ENCODE data around the gene THBS3. TPM values are rescaled to one million over a fixed set of nuclear protein-coding genes. Genes with fewer than 3 reads are reported as not detected.
"Not testable (repeated sequence)": the region's sequence is repeated elsewhere in the genome, so short reads cannot be mapped to it uniquely, and the experiment has no call there.

The THBS3 gene
- polyA plus RNA-seq, 1 donor (not counting 4 experiments of a cell fraction or from before 2014, with no cell fraction given) = 16.2 TPM

GRCh38 chr1:155169541-155169940 is 38.2 kb downstream of the THBS3 start:
- dilution Hi-C loops (cut with MboI; ENCODE audit: extremely low pct_ligation_motif_present, low sequenced_read_pairs) = no loop called here
- Histone ChIP-seq H3K27me3 (ENCODE audit: control insufficient read depth, extremely low read depth, insufficient read depth, low read length) (no peaks in the 10 kb centered on the region), H4K20me1 (ENCODE audit: control insufficient read depth, extremely low read depth, insufficient read depth, low read length) (no peaks in the 10 kb centered on the region), H3K9ac (ENCODE audit: control insufficient read depth, extremely low read depth, insufficient read depth, low read length) (no peak overlapping the region), H3K4me1 (ENCODE audit: control insufficient read depth, extremely low read depth, insufficient read depth, low read length) (peaks cover 18% of the 10 kb centered on the region), H3K27ac (ENCODE audit: control insufficient read depth, insufficient read depth, low read length) (no peak overlapping the region), H3K9me1 (ENCODE audit: control insufficient read depth, extremely low read depth, insufficient read depth, low read length) (no peaks in the 10 kb centered on the region), H3K9me3 (ENCODE audit: control insufficient read depth, low read depth, low read length) (no peaks in the 10 kb centered on the region), H3K79me2 (ENCODE audit: control insufficient read depth, insufficient read depth, low read length) (peaks cover 16% of the 10 kb centered on the region), H2AFZ (ENCODE audit: control insufficient read depth, low read length) (no peak overlapping the region), H3K36me3 (ENCODE audit: control insufficient read depth in 2 of 2, extremely low read depth in 1 of 2, insufficient read depth in 2 of 2, low read length in 2 of 2) (peaks cover 9 to 12% of the 10 kb centered on the region in 2 experiments), H3K4me2 (ENCODE audit: control insufficient read depth, extremely low read depth, insufficient read depth, low read depth, low read length) (no peak overlapping the region), H3K4me3 (ENCODE audit: control insufficient read depth in 2 of 3, extremely low read depth in 1 of 3, insufficient read depth in 2 of 3, low read depth in 1 of 3, low read length in 3 of 3) (no peak overlapping the region)
- DNase-seq (ENCODE audit: low read depth, low spot score) (no peak), FAIRE-seq (no peak)
- TF ChIP-seq CTCF (optimal IDR thresholded peaks at IDR 0.05 in 1 of 3, IDR thresholded peaks at IDR 0.05 in 1 of 3, conservative IDR thresholded peaks at IDR 0.05 in 1 of 3; ENCODE audit: extremely low read depth in 1 of 3, insufficient read depth in 2 of 3, low read length in 3 of 3) = no peak
- TF ChIP-seq EZH2 (IDR thresholded peaks at IDR 0.05; ENCODE audit: low read length) = no peak

GRCh38 chr1:155168456-155169210 is 39.1 kb downstream of the THBS3 start:
- H3K36me3 ChIP-seq (ENCODE audit: control insufficient read depth in 2 of 2, extremely low read depth in 1 of 2, insufficient read depth in 2 of 2, low read length in 2 of 2) = peaks cover 9 to 12% of the 10 kb centered on the region in 2 experiments
- FAIRE-seq = no peak
- H3K4me1 ChIP-seq (ENCODE audit: control insufficient read depth, extremely low read depth, insufficient read depth, low read length) = peaks cover 15% of the 10 kb centered on the region

GRCh38 chr1:155168105-155168445 is 39.6 kb downstream of the THBS3 start:
- H2AFZ ChIP-seq (ENCODE audit: control insufficient read depth, low read length); H3K27me3 ChIP-seq (ENCODE audit: control insufficient read depth, extremely low read depth, insufficient read depth, low read length); H4K20me1 ChIP-seq (ENCODE audit: control insufficient read depth, extremely low read depth, insufficient read depth, low read length); H3K9me3 ChIP-seq (ENCODE audit: control insufficient read depth, low read depth, low read length); FAIRE-seq; dilution Hi-C loops (cut with MboI; ENCODE audit: extremely low pct_ligation_motif_present, low sequenced_read_pairs); H3K9me1 ChIP-seq (ENCODE audit: control insufficient read depth, extremely low read depth, insufficient read depth, low read length); H3K4me3 ChIP-seq (ENCODE audit: control insufficient read depth in 2 of 3, extremely low read depth in 1 of 3, insufficient read depth in 2 of 3, low read depth in 1 of 3, low read length in 3 of 3); DNase-seq (ENCODE audit: low read depth, low spot score); H3K9ac ChIP-seq (ENCODE audit: control insufficient read depth, extremely low read depth, insufficient read depth, low read length); H3K4me2 ChIP-seq (ENCODE audit: control insufficient read depth, extremely low read depth, insufficient read depth, low read depth, low read length); H3K27ac ChIP-seq (ENCODE audit: control insufficient read depth, insufficient read depth, low read length): not testable (repeated sequence)
- H3K79me2 ChIP-seq (ENCODE audit: control insufficient read depth, insufficient read depth, low read length) = peaks cover 16% of the 10 kb centered on the region
- H3K4me1 ChIP-seq (ENCODE audit: control insufficient read depth, extremely low read depth, insufficient read depth, low read length) = peaks cover 12% of the 10 kb centered on the region
- H3K36me3 ChIP-seq (ENCODE audit: control insufficient read depth in 2 of 2, extremely low read depth in 1 of 2, insufficient read depth in 2 of 2, low read length in 2 of 2) = peaks cover 9 to 12% of the 10 kb centered on the region in 2 experiments

More at GRCh38 chr1:155168456-155169210, 39.1 kb downstream of the THBS3 start:
- TF ChIP-seq EZH2 (IDR thresholded peaks at IDR 0.05; ENCODE audit: low read length) = no peak
- no peak for TF ChIP-seq CTCF (optimal IDR thresholded peaks at IDR 0.05 in 1 of 3, IDR thresholded peaks at IDR 0.05 in 1 of 3, conservative IDR thresholded peaks at IDR 0.05 in 1 of 3; ENCODE audit: extremely low read depth in 1 of 3, insufficient read depth in 2 of 3, low read length in 3 of 3)
- Histone ChIP-seq H3K79me2 (ENCODE audit: control insufficient read depth, insufficient read depth, low read length) (peaks cover 16% of the 10 kb centered on the region), H4K20me1 (ENCODE audit: control insufficient read depth, extremely low read depth, insufficient read depth, low read length) (no peaks in the 10 kb centered on the region), H3K27me3 (ENCODE audit: control insufficient read depth, extremely low read depth, insufficient read depth, low read length) (no peaks in the 10 kb centered on the region), H3K27ac (ENCODE audit: control insufficient read depth, insufficient read depth, low read length) (no peak overlapping the region), H3K9me1 (ENCODE audit: control insufficient read depth, extremely low read depth, insufficient read depth, low read length) (no peaks in the 10 kb centered on the region), H2AFZ (ENCODE audit: control insufficient read depth, low read length) (no peak overlapping the region), H3K9ac (ENCODE audit: control insufficient read depth, extremely low read depth, insufficient read depth, low read length) (no peak overlapping the region), H3K9me3 (ENCODE audit: control insufficient read depth, low read depth, low read length) (no peaks in the 10 kb centered on the region), H3K4me3 (ENCODE audit: control insufficient read depth in 2 of 3, extremely low read depth in 1 of 3, insufficient read depth in 2 of 3, low read depth in 1 of 3, low read length in 3 of 3) (no peak overlapping the region), H3K4me2 (ENCODE audit: control insufficient read depth, extremely low read depth, insufficient read depth, low read depth, low read length) (no peak overlapping the region)
- DNase-seq (ENCODE audit: low read depth, low spot score) = no peak
- dilution Hi-C loops (cut with MboI; ENCODE audit: extremely low pct_ligation_motif_present, low sequenced_read_pairs) = no loop called here
